Midbrain (tissue), 1 donor: Measurements from ENCODE around the gene IPO11.
"Not testable (repeated sequence)": the region's sequence is repeated elsewhere in the genome, so short reads cannot be mapped to it uniquely, and the experiment has no call there.

Experiments
- DNase-seq: peaks from one replicate; lab custom pipeline; 2025; lab: John Stamatoyannopoulos, UW

IPO11 gene

DNA sequence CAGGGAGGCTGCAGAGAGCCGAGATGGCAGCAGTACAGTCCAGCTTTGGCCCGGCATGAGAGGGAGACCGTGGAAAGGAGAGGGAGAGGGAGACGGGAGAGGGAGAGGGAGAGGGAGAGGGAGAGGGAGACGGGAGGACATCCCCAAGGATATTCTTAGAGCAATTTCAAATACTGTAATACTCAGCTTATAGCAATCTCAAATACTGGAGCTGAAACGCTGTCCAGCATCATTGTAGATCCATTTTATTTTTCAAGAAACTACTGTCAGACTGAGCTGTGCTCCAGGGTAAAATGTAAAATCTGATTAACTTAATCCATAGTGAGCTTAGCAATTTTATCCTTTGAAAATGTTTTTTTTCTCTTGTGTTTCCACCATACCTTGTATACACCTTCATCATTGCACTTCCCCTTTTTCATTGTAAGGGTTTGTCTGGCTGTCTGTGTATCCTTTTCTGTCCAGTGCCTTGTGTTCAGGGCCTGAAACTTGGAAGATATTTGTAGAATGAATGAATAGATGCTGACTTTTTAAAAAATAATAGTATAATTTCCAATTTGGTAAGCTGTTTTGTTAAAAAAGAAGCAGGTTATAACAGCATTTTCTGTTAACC, 102.1 kb downstream of the IPO11 start:
- DNase-seq = no peak

DNA sequence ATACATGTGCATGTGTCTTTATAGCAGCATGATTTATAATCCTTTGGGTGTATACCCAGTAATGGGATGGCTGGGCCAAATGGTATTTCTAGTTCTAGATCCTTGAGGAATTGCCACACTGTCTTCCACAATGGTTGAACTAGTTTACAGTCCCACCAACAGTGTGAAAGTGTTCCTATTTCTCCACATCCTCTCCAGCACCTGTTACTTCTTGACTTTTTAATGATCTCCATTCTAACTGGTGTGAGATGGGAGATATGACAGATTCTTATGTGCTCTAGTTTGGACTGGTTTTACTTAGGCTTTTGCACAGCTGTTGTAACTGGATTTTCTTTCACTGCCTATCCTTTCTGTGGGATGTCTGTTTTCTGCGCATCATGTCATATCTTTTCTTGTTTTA, 108.2 kb downstream of the IPO11 start:
- DNase-seq = not testable (repeated sequence)

DNA sequence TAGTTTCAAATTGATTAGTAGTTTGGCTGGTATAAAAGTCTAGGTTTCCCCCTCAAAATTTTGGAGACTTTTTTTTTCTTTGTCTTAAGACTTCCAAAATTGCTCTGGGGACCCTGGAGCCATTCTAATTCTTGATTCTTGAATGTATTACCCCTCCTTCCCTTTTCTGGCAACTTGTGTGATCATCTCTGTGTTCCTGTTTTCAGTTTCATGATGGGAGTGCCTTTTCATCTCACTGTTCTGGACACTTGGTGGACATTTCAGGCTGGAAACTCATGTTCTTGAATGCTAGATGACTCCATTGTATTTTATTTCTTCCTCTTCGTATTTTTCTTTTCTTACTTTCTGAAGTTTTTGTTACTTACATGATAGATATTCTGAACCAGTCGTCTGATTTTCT, 108.8 kb downstream of the IPO11 start:
- no peak for DNase-seq

DNA sequence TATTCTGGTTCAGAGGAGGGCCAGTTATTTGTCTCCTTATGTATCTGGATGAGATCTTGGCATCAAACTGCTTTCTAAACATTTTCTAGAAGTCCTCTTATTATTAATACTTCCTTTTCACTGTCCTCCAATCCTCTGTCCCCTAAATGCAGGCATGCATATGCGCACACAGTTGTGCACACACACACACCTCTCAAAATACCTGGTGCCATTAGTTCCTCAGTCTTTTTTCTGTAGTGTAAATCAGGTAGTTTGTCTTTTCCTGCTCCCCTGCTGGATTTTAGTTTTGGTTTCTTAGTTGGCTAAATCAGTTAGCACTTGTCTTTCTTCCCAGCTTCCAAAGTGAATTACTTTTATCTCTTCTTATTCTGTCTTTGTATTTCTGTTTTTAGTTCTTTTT, 110.2 kb downstream of the IPO11 start:
- no peak for DNase-seq

DNA sequence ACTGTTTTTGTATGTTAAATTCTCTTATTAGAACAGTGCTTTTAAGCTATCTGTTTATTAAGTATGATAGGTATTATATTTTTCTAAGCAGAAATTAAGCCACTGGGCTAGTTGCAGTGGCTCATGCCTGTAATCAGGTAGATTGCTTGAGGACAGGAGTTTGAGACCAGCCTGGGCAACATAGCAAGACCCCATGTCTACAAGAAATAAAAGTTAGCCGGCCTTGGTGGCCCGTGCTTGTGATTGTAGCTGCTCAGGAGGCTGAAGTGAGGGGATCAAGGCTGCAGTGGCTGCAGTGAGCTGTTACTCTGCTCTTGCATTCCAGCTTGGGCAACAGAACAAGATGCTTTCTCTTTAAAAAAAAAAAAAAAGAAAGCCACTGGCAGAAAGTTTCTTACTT, 121.0 kb downstream of the IPO11 start:
- no peak for DNase-seq

DNA sequence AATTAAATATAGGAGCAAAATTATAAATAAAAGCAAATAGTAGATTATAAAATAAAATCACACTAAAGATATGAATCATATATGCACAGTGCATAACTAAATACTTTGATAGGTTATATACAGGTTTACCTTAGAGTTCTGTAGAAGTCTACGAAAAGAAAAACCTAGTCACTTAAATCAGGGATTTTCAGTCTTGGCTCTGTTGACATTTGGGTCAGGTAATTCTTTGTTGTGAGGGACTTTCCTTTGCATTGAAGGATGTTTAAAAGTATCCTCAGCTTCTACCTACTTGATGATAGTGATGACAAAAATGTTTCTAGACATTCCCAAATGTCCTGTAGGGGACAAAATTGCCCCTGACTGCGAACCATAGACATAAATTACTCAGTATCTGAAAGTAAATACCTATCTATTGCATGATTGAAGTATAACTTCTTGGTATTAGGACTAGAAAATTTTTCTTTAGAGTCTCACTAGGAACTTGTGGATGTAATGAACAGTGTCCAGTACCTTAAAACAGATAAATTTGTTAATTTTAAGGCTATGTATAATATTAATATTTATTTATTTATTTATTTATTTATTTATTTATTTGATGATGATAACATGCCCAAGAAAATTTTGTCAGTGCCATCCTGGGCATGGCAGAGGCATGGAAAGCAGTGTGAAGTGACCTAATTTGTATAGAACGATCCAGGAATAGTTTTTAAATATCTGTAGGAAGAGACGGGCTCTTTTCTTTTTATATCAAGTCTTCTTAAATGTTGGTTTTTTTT, 122.1 kb downstream of the IPO11 start:
- no peak for DNase-seq

DNA sequence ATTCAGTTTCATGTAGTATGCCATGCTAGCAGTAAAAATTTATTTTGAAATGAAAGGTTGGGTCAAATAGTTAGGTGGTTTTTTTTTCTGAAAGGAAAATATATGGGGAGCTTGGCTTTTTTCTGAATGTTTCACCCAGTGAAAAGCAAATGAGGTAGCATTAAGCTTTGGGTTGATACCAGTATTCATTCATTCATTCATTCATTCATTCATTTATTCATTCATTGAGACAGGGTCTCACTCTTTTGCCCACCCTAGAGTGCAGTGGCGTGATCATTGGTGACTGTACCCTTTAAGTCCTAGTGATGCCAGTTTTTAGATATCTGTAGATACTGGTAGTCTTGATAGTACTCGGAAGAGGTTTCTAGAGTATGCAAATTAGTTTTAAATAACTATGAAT, 123.7 kb downstream of the IPO11 start:
- DNase-seq = no peak

DNA sequence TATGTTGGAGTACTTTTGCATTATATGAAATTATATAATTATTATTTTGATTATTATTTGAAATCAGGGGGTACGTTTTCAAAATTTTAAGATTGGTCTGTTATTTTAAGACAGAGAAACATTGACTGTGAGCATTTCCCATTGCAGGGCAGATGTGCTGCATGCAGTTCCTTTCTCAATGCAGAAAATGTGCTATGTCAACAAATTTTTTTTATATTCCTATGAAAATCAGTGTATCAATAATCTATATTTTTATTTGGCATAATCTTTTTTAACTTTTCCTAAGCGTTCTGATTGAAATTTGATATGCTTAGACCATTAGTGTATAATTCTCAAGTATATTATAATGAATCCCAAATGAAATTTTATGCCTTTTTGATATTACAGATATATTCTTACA, 124.2 kb downstream of the IPO11 start:
- no peak for DNase-seq

DNA sequence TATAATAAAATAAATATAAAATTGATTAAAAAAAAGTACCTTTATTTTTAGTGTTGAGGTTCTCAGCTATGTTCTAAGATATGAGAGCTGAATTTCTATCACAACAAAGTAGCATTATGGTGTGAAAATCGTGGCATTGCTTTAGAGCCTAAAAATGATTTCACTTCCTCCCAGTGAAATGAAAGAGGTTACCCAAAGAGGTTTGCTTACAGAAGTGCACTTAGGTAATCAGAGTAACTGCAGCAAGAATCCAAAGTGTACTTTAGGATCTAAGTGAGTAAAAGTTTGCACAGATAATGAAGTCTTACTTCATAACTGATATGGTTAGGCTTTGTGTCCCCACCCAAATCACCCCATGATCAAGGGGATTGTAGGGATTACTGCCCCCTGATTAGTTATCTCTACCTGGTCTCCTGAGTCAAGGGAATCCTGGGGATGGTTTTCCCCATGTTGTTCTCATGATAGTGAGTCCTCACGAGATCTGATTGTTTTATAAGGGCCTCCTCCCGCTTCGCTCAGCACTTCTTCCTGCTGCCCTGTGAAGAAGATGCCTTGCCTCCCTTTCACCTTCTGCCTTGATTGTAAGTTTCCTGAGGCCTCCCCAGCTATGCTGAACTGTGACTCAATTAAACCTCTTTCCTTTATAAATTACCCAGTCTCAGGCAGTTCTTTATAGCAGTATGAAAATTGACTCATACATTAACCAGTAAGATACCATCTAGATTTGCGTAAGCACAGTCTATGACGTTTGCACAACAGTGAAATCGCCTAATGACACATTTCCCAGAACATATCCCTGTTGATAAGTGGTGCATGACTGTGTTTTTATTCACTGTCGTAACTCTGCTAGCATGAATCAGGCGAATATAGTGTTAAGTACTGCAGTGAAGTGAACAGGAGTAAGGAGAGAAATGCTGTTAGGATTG, 125.7 kb downstream of the IPO11 start:
- no peak for DNase-seq

DNA sequence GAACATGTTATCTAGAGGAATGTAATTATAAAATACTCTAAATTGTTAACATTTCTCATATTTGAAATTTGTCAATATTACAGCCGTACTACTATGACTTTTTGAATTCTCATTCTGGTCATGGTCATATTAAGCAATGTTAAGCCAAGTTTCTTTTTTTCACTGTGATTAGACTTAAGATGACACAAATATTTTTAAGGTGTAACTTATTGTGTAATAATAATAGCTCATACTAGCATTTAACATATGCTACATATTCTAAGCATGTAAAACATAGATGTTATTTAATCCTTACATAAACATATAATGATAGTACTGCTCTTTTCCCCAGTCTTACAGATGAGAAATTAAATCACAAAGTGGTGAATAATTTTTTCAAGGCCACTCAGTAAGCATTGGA, 130.2 kb downstream of the IPO11 start:
- DNase-seq = no peak

DNA sequence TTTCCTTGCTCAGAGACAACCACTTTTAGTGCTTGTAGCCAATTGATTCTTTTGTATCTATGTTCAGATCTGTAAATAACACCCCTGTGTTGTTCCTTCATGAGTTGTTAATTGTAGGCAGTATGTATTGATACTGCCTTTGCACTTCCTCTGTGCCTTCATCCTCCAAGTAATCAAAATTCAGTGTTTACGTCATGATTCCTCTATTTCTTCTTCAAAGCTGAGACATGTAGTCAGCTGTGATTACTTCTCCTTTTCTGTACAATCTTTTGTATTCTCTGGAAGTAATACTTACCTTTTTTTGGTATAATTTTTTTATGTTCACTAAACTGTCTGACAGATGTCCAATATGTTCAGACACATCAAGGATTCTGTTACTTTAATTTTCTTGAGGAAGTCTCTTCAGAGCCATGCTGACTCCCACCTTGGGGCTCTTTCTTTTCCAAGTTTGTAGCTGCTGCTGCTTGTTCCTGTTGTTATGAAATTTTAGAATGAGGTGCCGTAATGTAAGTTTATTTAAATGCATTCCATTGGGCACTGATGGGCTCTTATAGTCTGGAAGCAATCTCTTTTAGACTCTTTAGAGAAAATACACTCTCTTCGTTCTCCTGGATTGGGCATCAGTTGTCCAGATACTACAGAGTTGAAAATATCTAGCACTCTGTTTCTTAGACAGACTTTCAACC, 135.5 kb downstream of the IPO11 start:
- DNase-seq = no peak

DNA sequence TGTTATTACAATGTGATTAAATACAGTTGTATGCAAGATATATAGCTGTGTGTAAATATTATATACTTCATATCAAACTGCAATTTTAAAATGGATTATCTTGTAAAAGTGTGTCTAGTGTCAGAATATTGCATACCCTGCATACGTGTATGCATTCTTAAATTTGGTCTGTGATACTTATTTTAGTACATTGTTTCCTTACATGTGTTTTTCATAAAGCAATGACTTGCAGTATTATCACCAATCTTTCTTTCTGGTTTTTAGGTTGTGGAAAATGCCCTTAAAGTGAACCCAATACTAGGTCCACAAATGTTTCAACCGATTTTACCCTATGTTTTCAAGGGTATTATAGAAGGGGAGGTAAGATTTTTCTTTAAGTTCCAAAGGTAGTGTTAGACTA, 137.5 kb downstream of the IPO11 start:
- no peak for DNase-seq

DNA sequence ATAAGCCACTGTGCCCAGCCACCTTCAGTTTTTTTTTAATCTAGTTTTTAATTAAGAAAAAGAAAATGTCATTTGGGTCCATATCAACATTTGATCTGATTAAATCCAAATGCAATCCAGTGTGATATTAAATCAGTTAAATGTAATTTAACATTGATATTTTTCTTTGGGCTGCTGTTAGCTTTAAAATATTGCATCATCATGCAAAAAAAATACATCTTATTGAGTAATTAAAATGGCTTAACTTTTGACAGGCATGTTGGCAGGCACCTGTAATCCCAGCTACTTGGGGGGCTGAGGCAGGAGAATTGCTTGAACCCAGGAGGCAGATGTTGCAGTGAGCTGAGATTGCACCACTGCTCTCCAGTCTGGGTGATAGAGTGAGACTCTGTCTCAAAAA, 143.4 kb downstream of the IPO11 start:
- no peak for DNase-seq

DNA sequence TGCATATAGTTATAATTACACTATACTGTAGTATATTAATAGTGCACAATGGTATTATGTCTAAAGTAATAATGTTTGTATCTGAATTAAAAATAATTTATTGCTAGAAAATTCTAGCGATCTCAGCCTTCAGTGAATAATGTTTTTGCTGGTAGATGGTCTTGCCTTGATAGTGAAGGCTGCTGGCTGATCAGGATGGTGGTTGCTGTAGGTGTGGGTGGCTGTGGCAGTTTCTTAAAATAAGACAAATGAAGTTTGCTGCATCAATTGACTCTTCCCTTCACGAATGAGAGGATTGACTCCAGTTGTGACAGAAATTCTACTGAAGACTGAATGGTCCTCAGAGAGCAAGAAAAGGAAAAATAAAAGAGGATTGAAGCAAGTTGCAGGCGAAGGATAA, 146.4 kb downstream of the IPO11 start:
- DNase-seq = no peak

DNA sequence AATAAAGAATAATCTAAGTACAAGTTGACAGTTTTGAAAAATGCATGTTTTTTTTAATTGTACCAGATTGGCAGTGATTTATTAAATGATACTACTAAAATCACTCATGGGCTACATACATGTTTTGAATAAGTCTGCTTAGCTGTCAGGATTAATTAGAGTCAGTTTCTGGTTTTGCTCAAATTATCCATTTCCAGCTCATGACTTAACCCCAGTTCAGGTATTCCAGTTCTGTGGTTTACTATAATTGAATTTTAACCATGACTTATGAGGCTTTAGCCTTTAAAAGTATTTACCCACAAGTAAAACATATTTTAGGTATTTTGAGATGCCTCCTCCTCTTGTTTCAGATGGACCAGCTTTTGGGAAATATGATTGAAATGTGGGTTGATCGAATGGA, 148.2 kb downstream of the IPO11 start:
- no peak for DNase-seq

DNA sequence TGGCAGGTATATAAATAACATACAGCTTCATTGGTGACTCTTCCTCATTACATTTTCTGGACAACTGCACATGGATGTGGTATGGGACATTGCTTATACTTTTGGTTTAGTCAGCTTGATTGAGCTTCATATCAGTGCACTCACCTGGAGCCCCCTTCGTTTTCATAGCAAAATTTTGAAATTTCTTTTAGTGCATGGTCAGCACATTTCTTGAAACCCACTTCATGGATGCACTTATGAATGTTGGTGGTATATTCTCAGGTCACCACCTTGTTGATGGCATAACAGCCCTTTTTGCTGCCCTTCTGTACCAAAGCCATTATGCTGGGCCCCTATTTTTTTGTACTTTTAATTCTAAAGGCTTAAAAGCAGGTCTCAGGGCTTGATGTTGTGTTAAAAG, 149.3 kb downstream of the IPO11 start:
- no peak for DNase-seq

DNA sequence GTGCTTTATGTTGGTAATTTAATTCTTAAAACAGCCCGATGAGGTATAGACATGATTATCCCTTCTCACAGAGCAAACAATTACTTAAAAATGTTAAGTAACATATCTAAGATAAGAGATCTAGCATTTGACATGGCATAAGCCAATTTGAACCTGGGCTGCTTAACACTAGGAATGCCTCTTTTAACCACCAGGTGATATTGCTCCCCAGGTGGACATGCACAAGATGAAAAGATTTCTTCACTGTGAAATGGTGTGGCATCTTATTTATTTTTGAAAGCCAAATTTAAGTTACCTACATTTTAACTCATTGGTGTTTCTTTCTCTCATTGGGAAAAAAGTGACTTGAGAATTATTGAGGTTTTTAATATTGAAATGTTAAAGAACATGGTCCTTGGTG, 150.3 kb downstream of the IPO11 start:
- no peak for DNase-seq

DNA sequence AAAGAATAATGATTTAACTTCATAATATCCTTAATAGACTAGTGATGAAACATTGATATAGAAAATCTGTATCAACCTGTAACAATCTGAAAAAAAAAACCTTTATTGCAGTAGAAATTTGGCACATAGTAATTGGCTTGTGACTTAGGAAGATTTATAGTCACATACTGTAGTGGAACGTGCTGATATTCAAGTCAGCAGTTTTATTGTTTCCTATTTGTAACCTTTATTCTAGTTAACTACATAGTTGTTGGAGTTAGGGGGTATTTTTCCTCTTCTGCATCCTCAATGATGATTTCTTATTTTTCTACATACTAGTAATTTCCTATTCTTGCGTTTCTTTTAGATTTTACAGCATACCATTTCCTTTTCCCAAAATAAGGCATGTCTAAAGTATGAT, 151.5 kb downstream of the IPO11 start:
- DNase-seq = no peak

DNA sequence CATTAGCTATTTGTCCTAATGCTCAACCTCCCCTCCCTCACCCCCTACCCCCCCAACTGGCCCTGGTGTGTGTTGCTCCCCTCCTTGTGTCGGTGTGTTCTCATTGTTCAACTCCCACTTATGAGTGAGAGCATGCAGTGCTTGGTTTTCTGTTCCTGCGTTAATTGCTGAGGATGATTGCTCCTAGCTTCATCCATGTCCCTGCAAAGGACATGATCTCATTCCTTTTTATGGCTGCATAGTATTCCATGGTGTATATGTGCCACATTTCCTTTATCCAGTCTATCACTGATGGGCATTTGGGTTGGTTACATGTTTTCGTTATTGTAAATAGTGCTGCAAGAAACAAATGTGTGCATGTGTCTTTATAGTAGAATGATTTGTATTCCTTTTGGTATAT, 153.2 kb downstream of the IPO11 start:
- not testable (repeated sequence) for DNase-seq

DNA sequence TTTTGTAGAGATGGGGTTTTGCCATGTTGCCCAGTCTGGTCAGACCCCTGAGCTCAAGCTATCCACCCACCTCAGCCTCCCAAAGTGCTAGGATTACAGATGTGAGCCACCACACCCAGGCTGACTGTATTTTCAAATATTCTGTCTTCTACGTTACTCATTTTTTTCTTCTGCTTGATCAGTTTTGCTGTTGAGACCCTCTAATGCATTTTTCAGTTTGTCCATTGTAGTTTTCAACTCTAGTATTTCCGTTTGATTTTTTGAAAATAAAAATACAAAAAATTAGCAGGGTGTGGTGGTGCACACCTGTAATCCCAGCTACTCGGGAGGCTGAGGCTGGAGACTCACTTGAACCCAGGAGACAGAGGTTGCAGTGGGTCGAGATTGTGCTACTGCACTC, 155.6 kb downstream of the IPO11 start:
- no peak for DNase-seq

DNA sequence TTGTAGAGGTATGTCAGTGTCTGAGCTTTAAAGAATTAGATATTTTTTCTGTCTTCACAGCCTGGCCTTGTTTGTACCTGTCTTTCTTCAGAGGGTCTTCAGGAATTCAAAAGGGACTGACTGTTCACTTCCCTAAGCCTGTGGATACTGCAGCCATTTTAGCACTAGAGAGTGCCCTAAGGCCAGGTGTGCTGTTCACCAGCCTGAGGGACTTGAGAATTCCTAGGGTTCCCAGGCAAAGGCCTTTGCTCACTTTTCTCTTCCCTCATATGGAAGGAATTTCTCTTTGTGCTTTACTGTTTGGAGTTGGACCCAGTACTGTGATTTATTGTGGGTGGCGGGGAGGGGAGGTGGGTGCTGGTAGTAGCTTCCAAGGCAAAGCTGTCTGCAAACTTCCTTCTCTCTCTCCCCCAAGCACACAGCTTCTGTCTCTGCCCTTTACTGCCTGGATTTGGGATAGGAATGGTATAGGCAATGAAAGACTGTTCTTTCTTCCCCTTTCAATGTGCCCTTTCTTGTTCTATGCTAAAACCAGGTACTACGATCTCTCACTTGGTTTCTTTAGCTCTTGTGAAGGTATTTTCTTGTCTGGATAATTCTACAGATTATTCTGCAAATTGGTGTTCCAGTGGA, 156.4 kb downstream of the IPO11 start:
- no peak for DNase-seq

DNA sequence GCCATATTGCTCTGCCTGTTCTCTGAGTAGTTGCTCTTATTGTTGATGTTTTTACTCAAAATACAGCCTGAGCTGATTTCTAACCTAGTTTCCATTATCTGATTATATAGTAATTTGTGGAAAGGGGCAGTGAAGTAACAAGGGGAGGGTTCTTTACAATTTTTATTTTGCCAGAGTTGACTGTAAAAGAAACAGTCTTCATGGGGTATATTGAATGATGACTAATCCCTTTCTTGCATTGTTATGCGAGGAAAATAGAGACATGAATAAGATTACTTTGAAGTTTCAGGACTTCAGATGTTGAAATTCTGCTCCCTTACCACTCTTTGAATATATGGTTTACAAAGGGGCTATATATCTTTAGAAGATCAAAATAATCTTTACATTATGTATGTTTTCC, 156.9 kb downstream of the IPO11 start:
- no peak for DNase-seq
